Stimulated activated CD8-positive, alpha-beta memory T cell treated with anti-CD3 and anti-CD28 coated beads, Interleukin-4, amount 100 ng/mL, for 1 hour (primary cell): Measurements from ENCODE around the gene CHN2.
"Not testable (repeated sequence)": the region's sequence is repeated elsewhere in the genome, so short reads cannot be mapped to it uniquely, and the experiment has no call there.

ENCODE experiments used
- DNase-seq, 2 donors: peaks; one replicate each; pipeline ENCODE4 v3.0.0-alpha.2; 2020; ENCODE audit warnings: low read depth in 2 of 2, low spot score in 1 of 2

CHN2 gene

GRCh38 chr7:29528526-29528925, 334.0 kb downstream of the CHN2 start:
- not testable (repeated sequence) for DNase-seq
